NCI-H524 treated with DMSO at 0.1 percent for 48 hours (cell line): ENCODE data around the gene FOXRED1.
A peak's percentile ranks its signal among the peaks of the same experiment; 100 is the strongest.
"Not testable (repeated sequence)": the region's sequence is repeated elsewhere in the genome, so short reads cannot be mapped to it uniquely, and the experiment has no call there.

Experiments used
- DNase-seq: peaks from one replicate; lab custom pipeline; 2025; lab: John Stamatoyannopoulos, UW

The FOXRED1 gene

GRCh38 chr11:126268708-126269579 is at the start of gene FOXRED1, which contains the start of gene SRPRA:
Gene FOXRED1, plus strand, starts transcription at chr11:126269154. Its CDS starts 53 bp downstream, at chr11:126269207.
Gene SRPRA, minus strand, starts transcription at chr11:126268895. Its CDS starts 91 bp downstream, at chr11:126268804.
- peak; percentile 93 for DNase-seq

GRCh38 chr11:126219547-126219946 is 49.4 kb upstream of the FOXRED1 start:
- no peak for DNase-seq

GRCh38 chr11:126224647-126225294 is 44.2 kb upstream of the FOXRED1 start:
- no peak for DNase-seq

GRCh38 chr11:126225295-126225665 is 43.7 kb upstream of the FOXRED1 start:
- no peak for DNase-seq

- no peak for DNase-seq
These were observed 42.4 kb upstream of the FOXRED1 start for GRCh38 chr11:126226334-126227084.

- no peak for DNase-seq
These were observed 39.0 kb upstream of the FOXRED1 start for GRCh38 chr11:126229858-126230540.

- DNase-seq: no peak
These were observed 37.1 kb upstream of the FOXRED1 start for GRCh38 chr11:126231725-126232459.

- no peak for DNase-seq
These were observed 36.3 kb upstream of the FOXRED1 start for GRCh38 chr11:126232683-126233082.

GRCh38 chr11:126233391-126233790 is 35.6 kb upstream of the FOXRED1 start:
- no peak for DNase-seq

GRCh38 chr11:126246636-126247035 is 22.3 kb upstream of the FOXRED1 start:
- no peak for DNase-seq

GRCh38 chr11:126253265-126253664 is 15.7 kb upstream of the FOXRED1 start:
- no peak for DNase-seq

- no peak for DNase-seq
These were observed 14.1 kb upstream of the FOXRED1 start for GRCh38 chr11:126254819-126255218.

GRCh38 chr11:126255507-126255906 is 13.4 kb upstream of the FOXRED1 start:
- not testable (repeated sequence) for DNase-seq

- no peak for DNase-seq
These were observed 12.7 kb upstream of the FOXRED1 start for GRCh38 chr11:126256216-126256615.

GRCh38 chr11:126257144-126257543 is 11.8 kb upstream of the FOXRED1 start:
- no peak for DNase-seq

GRCh38 chr11:126257764-126258163 is 11.2 kb upstream of the FOXRED1 start:
- no peak for DNase-seq

- DNase-seq: no peak
These were observed 6.7 kb upstream of the FOXRED1 start for GRCh38 chr11:126262216-126262615.

- no peak for DNase-seq
These were observed 5.5 kb upstream of the FOXRED1 start for GRCh38 chr11:126263489-126263888.

- no peak for DNase-seq
These were observed 3.1 kb upstream of the FOXRED1 start for GRCh38 chr11:126265811-126266210.

- no peak for DNase-seq
These were observed 1.3 kb upstream of the FOXRED1 start for GRCh38 chr11:126267650-126268049.

- DNase-seq: no peak
These were observed 620 bp upstream of the FOXRED1 start for GRCh38 chr11:126268361-126268707.
